Measurements from ENCODE around the gene CFTR.

- TF ChIP-seq POLR2A (IDR thresholded peaks at IDR 0.05; ENCODE audit: low read length) (no peak), MAZ (IDR thresholded peaks at IDR 0.05; ENCODE audit: borderline replicate concordance, low read depth, low read length) (no peak), CTCF (IDR thresholded peaks at IDR 0.05) (no peak), CBX8 (IDR thresholded peaks at IDR 0.05) (no peak), EHF (CRISPR knock-in tag; IDR thresholded peaks at IDR 0.05) (no peak), EHMT2 (IDR thresholded peaks at IDR 0.05; ENCODE audit: low read depth) (no peak), PBX3 (IDR thresholded peaks at IDR 0.05) (no peak), HDAC2 (IDR thresholded peaks at IDR 0.05) (no peak), POLR2AphosphoS2 (conservative IDR thresholded peaks at IDR 0.05; ENCODE audit: low read length) (no peak), MAFK (IDR thresholded peaks at IDR 0.05; ENCODE audit: partially characterized antibody) (no peak)
Measured at GRCh38 chr7:117597755-117598154, 117.9 kb downstream of the CFTR start.
